ENCODE results near the gene NPPC.
"Not testable (repeated sequence)": the region's sequence is repeated elsewhere in the genome, so short reads cannot be mapped to it uniquely, and the experiment has no call there.

Gene NPPC

DNA sequence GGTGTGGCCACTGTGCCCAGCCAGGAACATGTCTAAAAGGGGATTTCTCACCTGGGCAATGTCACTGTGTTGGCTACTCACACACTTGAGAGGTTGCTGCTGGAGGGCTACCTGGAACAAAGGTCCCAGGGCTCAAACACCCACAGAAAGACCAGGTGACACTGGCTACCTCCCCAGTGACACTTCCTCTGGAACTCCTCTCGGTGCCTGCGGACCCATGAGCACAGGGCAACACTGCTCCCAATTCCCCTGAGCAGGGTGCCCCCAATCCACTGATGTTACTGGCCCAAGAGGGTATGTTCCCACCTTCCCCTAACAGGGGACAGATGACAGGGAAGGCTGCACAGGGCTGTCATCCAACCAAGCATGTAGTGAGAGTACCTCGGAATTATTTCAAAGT, 5.8 kb downstream of the NPPC start:
- DNase-seq (ENCODE audit: low read depth): no peak

DNA sequence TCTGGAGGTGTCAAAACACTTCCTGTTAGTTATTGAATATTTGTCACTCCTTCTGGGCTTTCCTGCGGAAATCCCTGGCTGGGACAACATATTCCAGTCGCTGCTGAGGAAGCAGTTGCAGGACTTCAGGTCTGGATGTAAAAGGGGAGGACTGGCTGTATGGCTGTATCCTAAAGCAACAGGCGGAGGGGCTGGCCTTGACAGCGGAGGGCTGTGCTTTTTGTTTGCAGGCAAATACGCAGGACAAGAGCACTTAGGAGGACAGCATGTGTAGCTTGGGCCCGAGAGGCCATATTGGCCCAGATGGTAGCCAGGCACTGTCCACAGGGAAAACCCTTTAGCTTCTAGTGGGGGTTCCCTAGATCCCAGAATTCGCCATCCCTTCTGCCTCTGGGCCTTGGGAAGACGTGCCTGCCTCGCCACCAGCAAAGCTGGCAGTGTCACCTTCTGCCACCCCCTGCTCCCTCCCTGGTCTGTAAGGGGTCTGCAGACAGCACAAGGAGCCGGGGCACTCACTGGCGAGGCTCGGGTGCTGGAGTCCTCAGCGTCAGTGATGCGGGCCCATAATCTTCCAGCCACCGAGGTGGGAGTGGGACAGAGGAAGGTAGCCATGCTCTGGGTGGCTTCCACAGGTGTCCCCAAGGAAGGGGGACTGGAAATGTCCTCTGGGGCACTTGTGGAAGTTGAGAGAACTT, 6.7 kb downstream of the NPPC start:
- DNase-seq (ENCODE audit: low read depth): no peak

DNA sequence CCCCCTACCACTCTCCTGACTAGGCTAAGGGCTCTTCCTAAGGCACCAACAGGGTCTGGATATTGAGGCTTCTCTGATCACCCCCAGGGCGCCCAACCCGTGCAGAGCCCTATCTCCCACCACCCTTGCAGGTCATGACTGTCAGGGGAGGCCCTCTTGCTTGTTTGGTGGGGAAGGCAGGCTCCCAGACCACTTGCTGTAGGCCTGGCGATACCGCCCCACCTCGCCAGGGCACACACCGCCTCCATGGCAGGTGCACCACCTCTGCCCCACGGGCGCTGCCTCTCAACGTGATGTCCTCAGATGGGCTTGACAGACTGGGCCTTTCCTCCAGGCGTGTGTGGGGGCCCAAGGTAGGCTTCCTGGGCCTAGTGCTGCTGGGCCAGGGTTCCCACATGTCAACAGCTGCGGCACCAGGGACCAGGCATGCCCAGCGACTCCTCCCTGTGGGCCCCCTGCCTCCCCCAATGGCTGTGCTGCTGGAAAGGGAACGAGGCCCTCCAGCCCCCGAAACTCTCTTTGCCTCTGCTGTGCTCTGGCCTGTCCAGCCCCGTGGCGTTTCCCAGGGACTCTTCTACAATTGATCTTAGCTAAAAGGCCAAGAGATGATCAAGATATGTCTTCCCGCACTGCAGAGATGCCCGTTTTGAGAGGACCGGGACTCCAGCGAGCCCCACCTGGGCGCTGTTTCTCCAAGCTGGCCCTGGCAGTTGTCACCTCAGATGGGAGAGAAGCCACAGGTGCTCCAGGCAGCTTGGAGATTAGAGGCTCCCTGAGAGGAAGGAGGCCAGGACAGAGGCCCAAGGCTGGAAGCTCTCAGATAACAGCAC, 7.5 kb downstream of the NPPC start:
- no peak for DNase-seq (ENCODE audit: low read depth)

DNA sequence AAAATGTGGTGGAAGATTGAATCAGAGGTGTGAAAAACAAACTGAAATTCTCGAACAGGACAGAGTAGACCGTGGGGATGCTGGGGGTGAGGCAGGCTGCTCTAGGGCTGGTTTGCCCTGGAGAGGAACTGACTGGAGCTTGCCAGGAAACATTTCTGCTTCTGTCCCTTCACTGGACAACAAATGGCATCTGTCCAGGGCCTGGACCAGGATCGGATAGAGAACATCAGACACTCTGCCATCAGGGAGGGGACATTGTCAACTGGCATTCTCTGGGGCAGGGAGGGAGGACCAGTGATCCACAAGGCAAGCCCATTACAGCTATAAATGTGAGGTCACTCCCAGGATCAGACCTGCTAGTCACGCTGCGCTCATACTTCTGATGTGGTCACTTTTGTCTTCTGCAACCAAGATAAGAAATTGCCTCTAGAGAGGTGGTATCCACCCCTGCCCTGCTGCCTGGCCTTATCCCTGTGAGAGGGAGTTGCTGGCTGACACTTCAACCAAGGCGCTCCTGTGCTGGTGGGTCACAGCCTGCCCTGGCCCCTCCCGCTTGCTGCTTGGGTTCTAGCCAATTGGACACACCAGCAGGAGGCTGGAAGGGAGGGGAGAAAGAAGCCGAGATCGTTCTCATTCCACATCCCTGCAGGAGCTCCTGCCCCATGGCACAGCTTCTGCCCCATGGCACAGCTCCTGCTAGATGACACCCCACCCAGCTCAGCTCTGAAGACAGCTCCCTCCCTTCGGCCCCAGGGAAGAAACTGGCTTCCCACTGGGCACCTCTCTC, 8.7 kb downstream of the NPPC start:
- DNase-seq (ENCODE audit: low read depth): no peak

DNA sequence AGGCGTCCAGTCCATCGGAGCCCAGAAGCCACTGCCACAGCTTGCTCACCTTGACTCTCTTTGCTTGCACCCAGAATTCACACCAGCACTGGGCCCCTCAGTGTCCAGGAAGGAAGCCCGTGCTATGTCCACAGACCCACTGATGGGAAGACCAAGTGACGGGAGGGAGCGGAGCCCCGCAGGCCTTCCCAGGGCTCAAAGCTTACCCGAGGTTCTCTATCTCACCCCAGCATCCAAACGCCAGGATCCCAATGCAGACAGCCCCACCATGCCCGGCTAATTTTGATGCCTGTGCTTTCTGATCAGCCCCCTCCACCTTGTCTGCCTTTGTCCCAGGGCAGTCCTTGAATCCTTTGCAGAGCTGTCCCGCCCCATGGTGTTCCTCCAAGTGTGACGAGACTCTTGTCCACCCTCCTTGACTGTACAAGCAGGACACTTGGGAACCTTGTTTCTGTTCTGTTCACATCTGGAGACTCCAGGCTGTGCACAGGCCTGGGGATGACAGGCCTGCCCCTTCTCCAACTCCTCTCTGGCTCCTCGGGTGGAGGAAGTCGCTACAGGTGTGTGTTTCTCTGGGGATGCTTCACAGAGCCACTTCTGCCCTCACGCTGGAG, 12.0 kb downstream of the NPPC start:
- DNase-seq (ENCODE audit: low read depth): no peak

DNA sequence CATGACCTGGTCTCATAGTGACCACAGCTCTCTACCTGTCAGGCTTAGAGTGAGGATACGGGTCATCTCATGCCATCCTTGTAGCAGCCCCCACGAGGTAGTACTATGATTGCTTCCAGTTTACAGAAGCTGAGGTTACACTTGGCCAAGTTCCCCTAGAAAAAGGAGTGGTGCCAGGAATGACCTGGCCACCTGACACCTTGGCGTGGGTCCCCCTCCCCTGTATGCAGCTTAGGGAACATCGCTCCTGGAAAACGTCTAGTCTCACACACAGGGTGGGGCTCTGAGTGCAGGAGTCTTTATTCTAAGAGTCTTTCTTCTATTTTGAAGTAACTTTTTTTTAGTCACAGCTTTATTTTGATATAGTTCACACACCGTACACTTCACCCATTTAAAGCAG, 14.8 kb downstream of the NPPC start:
- no peak for DNase-seq (ENCODE audit: low read depth)

DNA sequence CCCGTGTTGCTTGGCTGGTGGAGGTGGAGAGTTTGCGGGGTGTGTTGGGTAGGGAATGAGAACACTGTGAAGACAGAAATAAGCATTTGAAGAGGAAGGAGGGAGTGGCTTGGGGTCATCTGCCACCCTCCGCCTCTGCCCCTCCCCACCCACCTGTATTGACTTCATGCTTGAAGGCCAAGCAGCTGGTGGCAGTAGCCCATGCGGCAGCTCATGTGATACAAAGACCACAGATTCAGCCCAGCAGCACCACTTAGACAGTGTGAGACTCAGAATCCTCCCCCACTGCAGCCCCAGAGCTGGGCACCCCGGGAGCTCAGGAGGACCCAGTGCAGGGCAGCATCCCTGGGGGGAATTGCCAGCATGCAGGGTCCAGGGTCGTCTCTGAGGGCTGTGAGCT, 15.4 kb downstream of the NPPC start:
- DNase-seq (ENCODE audit: low read depth): no peak

DNA sequence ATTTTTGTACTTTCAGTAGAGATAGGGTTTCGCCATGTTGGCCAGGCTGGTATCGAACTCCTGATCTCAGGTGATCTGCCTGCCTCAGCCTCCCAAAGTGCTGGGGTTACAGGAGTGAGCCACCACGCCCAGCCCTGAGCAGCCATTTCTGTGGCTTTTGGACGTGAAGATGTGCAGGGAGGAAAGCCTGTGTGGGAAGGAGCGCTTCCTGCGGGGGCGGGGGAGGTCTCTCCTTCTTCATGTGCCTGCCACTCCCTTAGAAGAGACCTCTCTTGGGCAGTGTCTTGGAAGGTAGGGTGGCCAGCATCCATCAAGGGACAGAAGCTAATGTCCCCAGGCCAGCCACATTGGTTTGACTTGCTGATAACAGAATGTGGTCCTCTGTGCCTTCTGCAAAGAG, 16.0 kb downstream of the NPPC start:
- DNase-seq (ENCODE audit: low read depth): not testable (repeated sequence)

DNA sequence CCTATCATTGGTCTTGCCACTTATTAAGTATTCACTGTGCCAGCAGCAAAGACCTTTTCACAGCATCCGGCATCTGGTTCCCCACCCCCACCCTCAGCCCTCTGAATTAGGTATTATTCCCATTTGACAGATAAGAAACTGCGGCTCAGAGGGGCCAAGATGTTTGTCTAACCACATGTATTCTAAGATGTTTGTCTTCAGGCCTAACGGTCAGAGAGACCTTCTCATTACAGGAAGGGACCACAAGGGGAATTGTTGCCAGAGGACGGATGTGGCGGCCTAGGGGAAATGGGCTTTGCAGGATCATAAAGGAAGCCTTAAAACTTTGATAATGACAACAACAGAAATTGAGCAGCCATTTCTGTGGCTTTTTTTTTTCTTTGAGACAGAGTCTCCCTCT, 16.6 kb downstream of the NPPC start:
- no peak for DNase-seq (ENCODE audit: low read depth)

DNA sequence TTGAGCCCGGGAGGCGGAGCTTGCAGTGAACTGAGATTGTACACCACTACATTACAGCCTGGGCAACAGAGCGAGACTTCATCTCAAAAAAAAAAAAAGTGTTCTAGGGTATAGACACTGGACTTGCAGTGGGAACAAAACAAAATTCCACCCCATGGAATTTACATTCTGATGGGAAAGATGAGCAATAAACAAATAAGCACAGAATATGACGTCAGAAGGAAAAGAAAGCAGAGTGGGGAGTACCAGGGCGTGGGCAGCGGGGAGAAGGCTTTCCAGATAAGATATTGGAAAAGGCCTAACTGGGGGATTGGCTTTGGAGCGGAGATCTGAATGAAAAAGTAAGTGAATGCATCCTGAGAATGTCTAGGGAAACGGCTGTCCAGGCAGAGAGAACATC, 17.6 kb downstream of the NPPC start:
- no peak for DNase-seq (ENCODE audit: low read depth)

DNA sequence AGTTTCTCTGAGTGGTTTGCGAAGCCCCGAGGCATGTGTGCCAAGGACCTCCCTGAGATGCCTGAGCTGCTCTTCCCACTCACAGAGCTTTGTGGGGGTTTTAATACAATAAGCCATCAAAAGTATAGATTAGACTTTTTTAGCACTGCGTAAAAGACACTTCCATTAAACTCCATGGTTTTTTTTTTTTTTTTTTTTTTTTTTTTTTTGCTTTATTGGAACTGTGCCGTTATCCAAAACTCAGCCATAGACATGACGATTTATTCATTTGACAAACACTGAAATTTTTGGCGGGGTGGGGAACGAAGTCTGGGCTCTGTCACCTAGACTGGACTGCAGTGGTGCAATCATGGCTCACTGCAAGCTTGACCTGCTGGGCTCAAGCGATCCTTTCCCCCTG, 18.4 kb downstream of the NPPC start:
- DNase-seq (ENCODE audit: low read depth): no peak

DNA sequence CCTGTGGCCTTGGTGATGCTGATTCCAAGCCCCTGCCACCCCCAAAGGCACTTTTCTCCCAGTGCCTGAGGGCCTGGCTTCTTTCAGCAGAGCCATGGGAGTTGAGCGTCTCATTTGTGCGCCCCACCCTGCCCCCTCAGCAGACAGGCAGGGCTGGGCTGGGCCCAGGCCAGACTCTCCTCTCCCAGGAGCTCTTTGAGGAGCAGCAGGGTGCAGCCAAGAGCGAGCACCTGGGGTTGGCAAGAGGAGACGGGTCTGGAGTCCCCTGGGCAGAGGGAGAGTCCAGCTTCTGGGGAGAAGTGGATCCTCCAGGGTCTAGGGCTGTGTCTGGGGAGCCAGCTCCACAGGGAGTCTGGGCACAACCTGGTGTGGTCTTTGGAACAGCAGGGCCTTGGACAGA, 21.2 kb downstream of the NPPC start:
- no peak for DNase-seq (ENCODE audit: low read depth)

DNA sequence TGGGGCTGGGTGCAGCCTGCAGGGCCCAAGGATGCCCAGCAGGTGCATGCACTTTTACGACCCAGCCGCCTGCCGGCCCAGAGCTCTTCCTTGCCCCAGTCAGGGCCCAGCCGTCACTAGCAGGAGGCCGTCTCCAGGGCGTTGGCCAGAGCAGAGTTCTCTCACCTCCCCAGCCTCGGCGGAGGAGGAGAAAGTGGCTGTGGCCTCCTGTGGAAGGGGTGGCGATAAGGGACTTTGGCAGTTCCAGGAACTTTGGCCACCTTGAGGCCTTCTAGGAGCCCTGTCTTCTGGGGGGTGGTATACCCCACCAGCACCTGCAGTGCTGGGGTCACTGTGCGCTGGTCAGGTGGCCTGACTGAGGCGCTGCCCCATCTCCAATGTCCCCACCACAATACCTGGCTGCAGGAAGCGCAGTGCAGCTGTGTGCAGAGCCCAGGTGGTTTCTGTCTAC, 22.0 kb downstream of the NPPC start:
- no peak for DNase-seq (ENCODE audit: low read depth)

DNA sequence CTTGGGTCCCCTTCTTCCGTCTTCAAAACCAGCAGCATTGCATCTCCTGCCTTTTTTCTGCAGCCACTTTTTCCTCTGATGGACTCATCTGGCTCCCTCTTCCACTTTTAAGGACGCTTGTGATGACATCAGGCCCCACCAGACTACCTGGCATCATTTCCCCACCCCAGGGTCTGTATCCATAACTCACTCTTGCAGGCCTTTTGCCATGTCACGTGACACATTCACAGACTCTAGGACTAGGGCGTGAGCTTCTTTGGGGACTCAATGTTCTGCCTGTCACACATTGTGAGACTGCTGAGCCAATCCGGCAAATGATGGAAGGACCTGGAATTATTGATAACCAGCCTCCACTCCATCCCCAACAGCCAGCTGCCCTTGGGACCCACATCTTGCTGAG, 23.6 kb downstream of the NPPC start:
- DNase-seq (ENCODE audit: low read depth): no peak

DNA sequence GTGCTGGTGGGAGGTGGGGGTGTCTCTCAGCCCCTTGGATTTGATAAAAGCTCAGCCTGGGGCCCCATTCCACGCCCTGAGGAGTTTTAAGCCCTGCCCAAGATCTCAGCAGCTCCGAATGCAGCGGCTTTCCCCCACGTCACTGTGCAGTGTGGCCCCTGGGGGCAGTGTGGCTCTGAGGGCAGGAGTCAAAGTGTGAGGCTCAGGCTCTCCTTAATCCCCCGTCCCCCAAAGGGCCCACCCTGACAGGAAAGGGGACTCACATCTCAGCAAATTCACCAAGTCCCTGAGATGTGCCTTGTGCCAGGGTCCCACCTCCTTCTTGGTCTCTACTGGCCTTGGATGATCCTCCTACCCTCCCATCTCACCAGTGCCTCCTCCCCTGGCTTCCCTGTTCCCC, 25.2 kb downstream of the NPPC start:
- no peak for DNase-seq (ENCODE audit: low read depth)

DNA sequence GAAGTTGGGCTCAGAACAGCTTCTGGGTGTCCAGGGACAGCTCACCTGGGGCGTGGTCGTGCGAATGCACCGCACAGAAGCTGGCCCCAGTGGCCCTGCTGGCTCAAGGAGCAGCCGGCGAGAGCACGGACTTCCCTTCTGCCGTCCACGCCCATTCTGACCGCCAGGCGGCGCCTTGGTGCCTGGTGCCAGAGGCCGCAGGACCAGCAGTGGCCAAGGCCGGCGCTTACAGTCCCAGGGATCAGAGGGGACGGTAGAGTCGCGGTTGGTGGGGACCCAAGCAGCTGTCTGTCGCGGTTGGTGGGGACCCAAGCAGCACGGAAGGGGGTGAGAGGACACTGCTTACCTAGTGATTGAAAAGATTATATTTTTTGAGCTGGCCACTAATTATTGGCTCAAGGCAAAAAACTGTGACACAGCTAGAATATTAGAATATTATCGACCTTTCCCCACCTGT, 25.7 kb downstream of the NPPC start:
- DNase-seq (ENCODE audit: low read depth): peak; percentile 42

DNA sequence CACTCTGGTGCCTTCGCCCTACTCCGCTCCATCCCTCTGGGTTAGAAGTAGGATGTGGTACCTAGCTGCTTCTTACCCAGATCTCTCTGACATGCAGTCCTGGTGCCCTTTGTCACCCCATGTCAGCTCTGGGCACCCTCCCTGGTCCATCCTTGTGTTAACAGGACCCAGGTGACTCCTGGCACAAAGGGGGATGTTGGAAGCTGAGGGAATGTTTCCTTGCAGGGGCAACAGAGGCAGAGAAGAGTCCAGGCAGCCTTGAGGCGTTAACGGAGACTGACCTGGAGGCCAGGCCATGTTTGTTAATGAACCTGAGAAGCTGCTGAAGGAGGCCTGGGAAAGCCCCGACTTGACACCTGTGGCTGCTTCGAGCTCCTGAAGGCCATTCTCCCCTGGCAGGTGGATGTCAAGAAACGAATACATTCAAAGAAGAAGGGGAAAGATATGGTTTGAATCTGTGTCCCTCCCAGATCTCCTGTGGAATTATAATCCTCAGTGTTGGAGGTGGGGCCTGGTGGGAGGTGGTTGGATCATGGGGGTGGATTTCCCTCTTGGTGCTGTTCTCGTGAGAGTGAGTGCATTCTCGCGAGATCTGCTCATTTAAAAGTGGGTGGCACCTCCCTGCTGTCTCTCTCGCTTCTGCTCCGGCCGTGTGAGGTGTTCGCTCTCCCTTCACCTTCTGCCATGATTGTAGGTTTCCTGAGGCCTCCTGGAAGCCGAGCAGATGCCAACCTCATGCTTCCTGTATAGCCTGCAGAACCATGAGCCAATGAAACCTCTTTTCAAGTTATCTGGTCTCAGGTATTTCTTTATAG, 31.4 kb downstream of the NPPC start:
- no peak for DNase-seq (ENCODE audit: low read depth)

DNA sequence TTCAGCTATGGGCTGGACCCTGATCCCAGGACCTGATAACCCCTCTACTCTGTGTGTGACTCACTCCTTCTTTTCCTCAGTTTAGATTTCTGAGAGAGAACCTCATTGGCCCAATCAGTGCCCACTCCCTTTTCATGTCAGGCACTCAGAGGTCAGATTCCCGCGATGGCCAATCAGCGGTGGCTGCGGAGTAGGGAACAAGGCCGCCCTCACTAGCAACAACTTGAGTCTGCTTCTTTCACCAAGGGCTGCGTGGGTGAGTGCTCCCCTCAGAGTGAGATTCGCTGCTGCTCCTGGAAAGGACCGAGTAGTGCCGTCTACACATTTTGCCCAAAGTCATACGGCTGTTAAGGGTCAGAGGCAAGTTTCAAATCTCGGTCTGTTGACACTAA, 34.7 kb downstream of the NPPC start:
- DNase-seq (ENCODE audit: low read depth): no peak

DNA sequence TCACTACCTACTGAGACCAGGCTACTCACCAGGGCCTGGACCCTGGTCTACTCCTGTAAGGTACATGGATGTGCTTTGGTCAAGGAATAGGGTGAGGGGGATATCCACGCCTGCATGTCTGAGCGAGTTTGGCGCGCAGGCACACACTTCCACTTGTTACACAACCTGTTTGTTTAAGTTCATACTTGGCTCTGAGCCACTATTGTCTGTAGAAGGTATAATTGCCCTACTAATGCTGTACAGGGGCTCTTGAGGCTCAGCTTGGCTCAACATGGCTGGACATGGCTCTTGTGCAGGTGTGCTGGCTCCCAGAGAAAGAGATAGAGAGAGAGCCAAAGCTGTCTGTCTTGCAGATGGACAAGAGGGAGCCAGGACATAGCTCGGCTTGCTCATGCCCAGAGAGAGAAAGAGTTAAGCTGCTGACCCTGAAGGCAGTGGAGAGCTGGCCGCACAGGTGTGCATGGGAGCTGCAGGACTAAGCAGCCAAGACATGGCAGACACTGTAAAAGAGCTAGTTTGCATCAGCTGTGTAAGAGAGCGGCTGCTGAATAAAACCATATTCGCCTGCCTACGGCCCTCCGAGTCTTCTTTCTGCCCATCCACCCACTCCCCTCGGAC, 35.2 kb downstream of the NPPC start:
- DNase-seq (ENCODE audit: low read depth): no peak

DNA sequence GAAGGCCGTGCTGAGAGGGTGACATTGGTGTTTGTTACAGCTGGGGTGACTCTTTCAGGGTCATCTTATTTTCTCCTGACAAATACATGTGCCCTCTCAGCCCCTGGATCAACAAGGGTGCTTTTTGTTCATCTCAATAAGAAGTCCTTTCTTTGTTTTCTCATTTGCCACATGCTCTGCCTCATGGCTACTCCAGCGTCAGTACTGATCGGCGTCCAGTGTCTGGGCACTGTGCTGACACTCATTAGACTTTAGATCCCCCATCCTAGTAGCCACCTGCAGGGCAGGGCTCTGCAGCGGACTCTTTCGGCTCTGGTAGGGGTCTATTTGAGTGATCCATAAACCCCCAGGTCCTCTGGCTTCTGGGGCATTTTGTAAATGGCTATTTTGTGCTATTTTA, 38.4 kb downstream of the NPPC start:
- no peak for DNase-seq (ENCODE audit: low read depth)

DNA sequence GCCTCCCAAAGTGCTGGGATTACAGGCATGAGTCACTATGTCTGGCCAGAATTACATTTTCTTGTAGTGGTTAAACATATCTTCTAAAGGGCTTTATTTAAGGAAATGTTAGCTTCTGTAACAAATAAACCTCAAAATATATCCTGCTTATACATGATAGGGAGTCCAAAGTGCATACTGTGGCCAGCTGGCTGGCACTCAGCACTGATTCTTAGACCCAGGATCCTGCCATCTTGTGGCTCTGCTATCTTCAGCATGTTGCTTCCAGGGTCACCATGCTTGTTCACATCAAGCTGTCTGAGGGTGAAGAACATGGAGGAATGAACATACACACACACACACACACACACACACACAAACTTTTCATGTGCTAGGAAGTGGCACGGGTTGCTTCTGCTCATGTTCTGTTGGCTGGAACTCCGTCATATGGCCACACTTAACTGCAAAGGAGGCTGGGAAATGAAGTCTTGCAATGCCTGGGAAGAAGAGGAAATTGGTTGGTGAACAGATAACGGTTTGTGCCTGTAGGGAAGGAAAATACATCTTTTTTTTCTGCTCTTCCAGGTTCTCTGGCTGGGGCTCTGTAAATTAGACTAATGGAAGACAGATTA, 40.0 kb downstream of the NPPC start:
- DNase-seq (ENCODE audit: low read depth): no peak
